GM21447 (cell line): ENCODE data around the gene MIF.
"Not testable (repeated sequence)": the region's sequence is repeated elsewhere in the genome, so short reads cannot be mapped to it uniquely, and the experiment has no call there.

ENCODE experiments used
- ATAC-seq: cut with Tn5 transposase; IDR thresholded peaks from one replicate; pipeline ENCODE4 v1.9.1; 2021; ENCODE audit not compliant: unreplicated experiment

MIF gene

DNA sequence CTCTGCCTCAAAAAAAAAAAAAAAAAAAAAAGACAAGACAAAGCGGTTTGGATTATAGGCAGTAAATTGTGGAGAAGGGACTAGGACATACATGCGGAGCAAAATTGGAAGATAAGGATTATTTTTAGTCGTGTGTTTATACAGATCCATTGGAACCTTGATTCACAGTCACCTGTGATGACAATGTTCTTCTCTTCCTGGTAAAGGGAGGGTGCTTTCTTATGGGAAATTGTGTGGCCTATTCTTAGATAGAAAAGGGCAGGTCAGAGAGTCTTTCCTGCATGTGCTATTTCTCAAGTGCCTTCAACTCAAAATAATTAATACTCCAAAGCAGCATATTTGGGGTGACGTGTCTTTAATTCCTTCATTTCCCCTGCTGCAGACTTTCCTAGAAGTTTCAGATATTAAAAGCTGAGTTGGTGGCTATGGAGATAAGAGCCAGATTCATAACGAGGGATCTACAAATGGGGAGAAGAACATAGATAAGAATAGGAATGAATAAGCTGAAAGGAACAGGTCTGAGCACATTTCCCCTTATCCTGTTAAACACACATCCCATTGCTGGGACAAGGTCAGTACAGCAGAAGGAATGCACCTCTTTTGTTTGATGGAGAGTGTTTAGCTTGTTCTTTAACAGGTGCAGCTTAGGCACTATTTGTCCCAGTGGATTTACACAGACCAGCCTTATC, 44.3 kb downstream of the MIF start:
- ATAC-seq: no peak

DNA sequence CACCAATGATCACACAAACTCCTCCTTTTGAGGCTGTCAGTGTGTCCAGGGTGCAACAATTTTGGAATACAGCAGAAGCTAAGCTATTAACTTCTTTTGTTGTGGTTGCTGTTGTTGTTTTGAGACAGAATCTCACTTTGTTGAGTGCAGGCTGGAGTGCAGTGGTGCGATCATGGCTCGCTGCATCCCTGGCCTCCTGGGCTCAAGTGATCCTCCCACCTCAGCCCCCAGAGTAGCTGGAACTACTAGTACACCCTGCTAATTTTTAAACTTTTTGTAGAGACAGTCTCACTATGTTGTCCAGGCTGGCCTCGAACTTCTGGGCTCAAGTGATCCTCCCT, 44.8 kb downstream of the MIF start:
- ATAC-seq: no peak

DNA sequence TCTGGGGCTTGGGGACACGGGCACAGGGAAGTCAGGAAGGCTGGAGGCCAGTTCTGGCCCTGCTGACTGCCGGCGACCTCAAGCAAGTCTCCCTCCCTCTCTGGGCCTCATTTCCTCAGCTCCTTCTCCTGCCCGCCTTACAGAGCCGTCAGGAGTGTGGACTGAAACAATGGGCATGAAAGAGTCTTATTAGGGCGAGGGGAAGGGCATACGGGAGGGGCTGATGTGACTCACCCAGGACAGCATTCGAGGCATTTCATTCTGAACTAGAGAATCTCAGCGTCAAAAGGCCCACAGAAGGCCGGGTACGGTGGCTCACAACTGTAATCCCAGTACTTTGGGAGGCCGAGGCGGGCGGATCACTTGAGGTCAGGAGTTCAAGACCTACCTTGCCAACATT, 46.0 kb downstream of the MIF start:
- not testable (repeated sequence) for ATAC-seq
